Activated naive CD8-positive, alpha-beta T cell treated with anti-CD3 and anti-CD28 coated beads for 36 hours (primary cell): Measurements from ENCODE around the gene DNAH3. TPM values are rescaled to one million over a fixed set of nuclear protein-coding genes. Genes with fewer than 3 reads are reported as not detected.

Source experiments
- DNase-seq: peaks from one replicate; pipeline ENCODE4 v3.0.0; 2021
- H3K27ac Mint-ChIP-seq: one replicate; pipeline ENCODE4 v1.8.0; 2022; ENCODE audit warnings: mild to moderate bottlenecking, moderate library complexity, mixed read lengths
- H3K27me3 Mint-ChIP-seq: one replicate; pipeline ENCODE4 v1.8.0; 2022; ENCODE audit warnings: mild to moderate bottlenecking, mixed read lengths
- H3K36me3 Mint-ChIP-seq: one replicate; pipeline ENCODE4 v1.8.0; 2021; ENCODE audit warnings: mild to moderate bottlenecking, mixed read lengths
- H3K4me1 Mint-ChIP-seq: one replicate; pipeline ENCODE4 v1.8.0; 2021; ENCODE audit warnings: mixed read lengths
- H3K4me3 Mint-ChIP-seq: one replicate; pipeline ENCODE4 v1.8.0; 2022; ENCODE audit warnings: mild to moderate bottlenecking, moderate library complexity, mixed read lengths
- H3K9me3 Mint-ChIP-seq: one replicate; pipeline ENCODE4 v1.8.0; 2022; ENCODE audit warnings: mixed read lengths
- total RNA-seq, 2 experiments: library from RNA; stranded (reverse); gene quantifications; one replicate each; pipeline ENCODE4 v1.2.3, GENCODE V29; 2021

Gene DNAH3
- total RNA-seq, 2 experiments from 2014 or later, result not detected

DNA sequence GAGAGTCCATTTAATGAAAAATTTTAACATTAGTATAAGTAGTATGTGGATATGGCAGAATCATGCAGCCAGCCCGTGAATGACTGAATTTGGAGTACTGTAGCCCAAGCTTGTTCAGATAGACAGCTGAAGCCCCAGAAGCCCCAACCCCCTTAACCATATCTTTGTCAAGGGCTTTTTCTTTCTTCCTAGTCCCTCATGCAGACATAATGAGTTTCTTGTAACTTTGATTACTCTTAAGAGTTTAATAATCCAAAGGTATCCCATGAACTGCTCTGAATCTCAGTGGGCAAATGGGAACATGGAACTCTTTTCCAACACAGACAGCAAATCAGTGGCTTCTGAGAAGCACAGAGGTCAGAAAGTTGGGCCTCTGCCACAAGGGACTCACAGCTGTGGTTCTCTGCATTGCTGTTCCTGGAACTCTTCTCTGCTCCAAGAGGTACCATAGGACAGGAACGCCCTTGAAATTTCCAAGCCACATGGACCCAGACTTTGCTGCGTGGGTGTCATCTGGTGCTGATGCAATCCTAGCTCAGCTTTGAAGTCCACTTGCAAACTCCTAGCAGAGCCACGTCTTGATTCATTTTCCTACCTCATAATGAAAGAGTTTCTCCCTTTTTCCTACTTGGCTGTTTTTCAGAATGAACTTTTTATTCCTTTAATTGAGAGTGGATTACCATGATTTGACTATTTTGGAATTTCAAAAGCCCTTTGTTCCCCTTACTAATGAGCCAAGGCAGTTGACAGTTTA is 232.0 kb downstream of the DNAH3 start:
- peaks cover 20% of the 10 kb centered on the region for H3K36me3 Mint-ChIP-seq
- peak; percentile 14 for DNase-seq
- H3K27ac Mint-ChIP-seq, result peak overlapping the region; percentile 79
- H3K27me3 Mint-ChIP-seq, result no peaks in the 10 kb centered on the region
- no peak overlapping the region for H3K4me3 Mint-ChIP-seq
- no peaks in the 10 kb centered on the region for H3K9me3 Mint-ChIP-seq
- peaks cover 26% of the 10 kb centered on the region for H3K4me1 Mint-ChIP-seq

DNA sequence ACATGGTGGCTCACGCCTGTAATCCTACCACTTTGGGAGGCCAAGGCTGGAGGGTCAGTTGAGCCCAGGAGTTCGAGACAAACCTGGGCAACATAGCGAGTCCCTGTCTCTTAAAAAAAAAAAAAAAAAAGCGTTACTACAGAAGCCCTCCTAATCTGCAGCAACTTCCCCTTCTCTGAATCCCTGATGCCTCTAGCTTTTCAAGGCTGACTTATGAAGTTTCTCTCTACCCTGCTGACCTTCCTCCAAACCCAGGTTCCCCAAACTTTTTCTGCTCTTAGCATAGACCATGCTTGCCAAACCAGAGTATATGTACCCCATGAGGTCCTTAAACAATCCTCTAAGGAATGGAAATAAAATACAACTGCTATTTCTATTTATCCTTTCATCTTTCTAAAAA is 233.7 kb downstream of the DNAH3 start:
- DNase-seq, result no peak
- Mint-ChIP-seq H3K9me3 (no peaks in the 10 kb centered on the region), H3K4me3 (no peak overlapping the region), H3K27ac (no peak overlapping the region), H3K27me3 (no peaks in the 10 kb centered on the region), H3K36me3 (peaks cover 18% of the 10 kb centered on the region), H3K4me1 (peaks cover 29% of the 10 kb centered on the region)

DNA sequence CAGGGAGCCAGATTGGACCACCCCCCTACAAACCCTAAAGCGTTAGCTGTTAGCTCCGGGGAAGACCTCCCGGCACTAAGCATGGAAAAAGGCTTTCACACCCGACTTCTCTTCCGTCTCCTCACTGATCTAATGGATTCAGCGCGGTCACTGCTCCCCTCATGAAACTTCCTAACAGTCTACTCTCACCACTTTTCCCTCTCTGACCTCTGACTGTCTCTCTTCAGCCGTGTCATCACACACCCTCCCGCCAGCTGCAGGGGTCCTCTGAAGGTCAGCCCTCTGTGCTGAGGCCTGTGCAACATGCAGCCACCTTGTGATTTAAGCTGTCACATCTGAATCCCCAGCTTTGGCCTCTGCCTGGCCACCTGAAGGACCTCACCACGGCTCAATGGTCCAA is 234.4 kb downstream of the DNAH3 start:
- DNase-seq, result no peak
- no peaks in the 10 kb centered on the region for H3K9me3 Mint-ChIP-seq
- H3K27ac Mint-ChIP-seq, result no peak overlapping the region
- H3K4me1 Mint-ChIP-seq, result peaks cover 36% of the 10 kb centered on the region
- H3K4me3 Mint-ChIP-seq, result no peak overlapping the region
- peaks cover 18% of the 10 kb centered on the region for H3K36me3 Mint-ChIP-seq
- H3K27me3 Mint-ChIP-seq, result no peaks in the 10 kb centered on the region

DNA sequence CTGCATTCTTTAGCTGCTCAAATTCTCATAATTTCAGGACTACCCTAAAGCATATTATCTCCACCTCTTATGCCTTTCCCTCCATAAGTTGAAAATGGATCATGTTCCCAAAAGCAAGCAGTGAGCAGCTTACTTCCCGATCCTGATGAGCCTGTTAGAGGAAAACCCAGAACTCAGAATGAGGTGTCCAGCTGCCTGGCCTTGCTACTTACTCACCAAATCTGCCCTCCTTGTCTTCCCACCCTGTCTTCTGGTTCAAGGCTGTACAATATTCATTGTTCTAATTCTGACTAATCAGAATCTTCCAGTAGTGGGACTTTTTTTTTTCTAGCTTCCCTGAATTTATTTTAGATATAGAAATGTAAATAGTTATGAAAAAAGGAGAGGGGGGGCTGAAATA is 239.3 kb downstream of the DNAH3 start:
- H3K4me3 Mint-ChIP-seq, result peak overlapping the region; percentile 49
- peak; percentile 10 for DNase-seq

DNA sequence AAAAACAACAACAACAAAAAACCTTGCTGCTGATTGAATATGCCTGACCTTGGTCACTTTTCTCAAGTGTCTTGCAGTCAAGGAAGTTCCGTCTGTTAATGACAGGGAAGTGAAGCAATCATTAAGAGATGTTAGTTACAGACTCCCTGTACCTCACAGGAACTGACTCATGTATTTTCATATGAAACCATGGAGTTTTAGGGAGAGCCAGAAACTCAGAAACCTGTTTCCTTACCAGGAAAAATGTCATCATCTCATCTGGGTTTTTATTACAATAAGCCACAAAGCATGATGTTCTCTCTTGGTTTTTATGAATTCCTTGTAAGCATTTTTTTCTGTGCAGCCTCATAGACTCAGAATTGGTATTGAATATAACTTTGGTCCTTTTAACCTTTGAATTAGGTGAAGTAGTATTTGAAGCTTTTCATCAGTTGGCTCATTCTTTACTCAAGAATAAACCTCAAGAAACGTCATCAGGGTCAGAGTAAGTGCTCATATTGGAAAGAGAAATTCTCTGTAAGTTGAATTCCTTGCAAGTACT is 239.8 kb downstream of the DNAH3 start:
- no peak overlapping the region for H3K4me3 Mint-ChIP-seq
- no peaks in the 10 kb centered on the region for H3K9me3 Mint-ChIP-seq
- no peaks in the 10 kb centered on the region for H3K27me3 Mint-ChIP-seq
- peaks cover 44% of the 10 kb centered on the region for H3K4me1 Mint-ChIP-seq
- H3K36me3 Mint-ChIP-seq, result peaks cover 18% of the 10 kb centered on the region
- H3K27ac Mint-ChIP-seq, result peak overlapping the region; percentile 89
- DNase-seq, result no peak

More for the DNA sequence above, 239.3 kb downstream of the DNAH3 start:
- H3K4me1 Mint-ChIP-seq, result peaks cover 43% of the 10 kb centered on the region
- H3K36me3 Mint-ChIP-seq, result peaks cover 17% of the 10 kb centered on the region
- no peaks in the 10 kb centered on the region for H3K27me3 Mint-ChIP-seq
- peak overlapping the region; percentile 89 for H3K27ac Mint-ChIP-seq
- H3K9me3 Mint-ChIP-seq, result no peaks in the 10 kb centered on the region

DNA sequence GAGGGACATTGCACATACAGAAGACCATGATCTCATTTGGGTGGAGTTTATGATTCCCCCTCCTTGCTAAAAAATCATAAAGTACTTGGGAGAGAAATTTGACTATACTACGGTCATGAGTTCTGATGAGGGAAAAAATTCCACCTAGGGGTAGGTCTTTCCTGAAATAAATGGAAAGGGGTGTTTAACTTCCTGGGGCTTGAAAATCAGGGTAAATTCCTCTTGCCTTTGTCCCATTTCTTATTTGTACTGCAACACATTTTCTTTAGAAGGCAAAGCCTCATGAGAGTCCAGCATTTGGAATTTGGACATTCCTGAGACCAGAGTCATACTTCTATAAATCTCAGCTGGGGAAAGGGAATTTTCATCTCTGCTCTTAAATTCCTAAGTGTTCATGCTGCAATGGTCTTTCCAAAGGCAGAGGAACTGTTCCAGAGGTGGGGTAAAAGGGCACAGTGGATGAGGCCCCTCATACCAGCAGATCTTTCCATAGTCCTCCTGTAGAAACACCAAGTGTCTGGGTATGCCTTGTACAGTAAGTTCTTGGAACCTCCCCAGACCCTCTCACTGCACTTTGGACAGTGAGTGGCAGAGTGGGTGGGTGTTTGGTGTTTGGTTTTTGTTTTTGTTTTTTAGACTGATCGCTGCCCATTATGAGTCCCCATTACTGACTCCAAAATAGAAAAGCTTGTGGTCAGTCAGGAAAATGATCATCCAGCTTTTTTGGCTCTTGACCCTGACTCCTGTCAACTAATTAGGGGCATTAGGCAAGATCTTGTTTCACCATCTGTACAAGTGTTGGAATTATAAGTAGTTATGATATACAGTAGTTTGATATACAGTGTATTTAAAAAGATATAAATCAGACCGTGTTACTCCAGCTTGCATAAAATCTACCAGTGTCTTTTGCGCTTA is 244.0 kb downstream of the DNAH3 start:
- H3K27me3 Mint-ChIP-seq, result no peaks in the 10 kb centered on the region
- peaks cover 46% of the 10 kb centered on the region for H3K36me3 Mint-ChIP-seq
- H3K9me3 Mint-ChIP-seq, result peaks cover 3% of the 10 kb centered on the region
- H3K4me3 Mint-ChIP-seq, result no peak overlapping the region
- no peak for DNase-seq
- peaks cover 65% of the 10 kb centered on the region for H3K4me1 Mint-ChIP-seq
- no peak overlapping the region for H3K27ac Mint-ChIP-seq

DNA sequence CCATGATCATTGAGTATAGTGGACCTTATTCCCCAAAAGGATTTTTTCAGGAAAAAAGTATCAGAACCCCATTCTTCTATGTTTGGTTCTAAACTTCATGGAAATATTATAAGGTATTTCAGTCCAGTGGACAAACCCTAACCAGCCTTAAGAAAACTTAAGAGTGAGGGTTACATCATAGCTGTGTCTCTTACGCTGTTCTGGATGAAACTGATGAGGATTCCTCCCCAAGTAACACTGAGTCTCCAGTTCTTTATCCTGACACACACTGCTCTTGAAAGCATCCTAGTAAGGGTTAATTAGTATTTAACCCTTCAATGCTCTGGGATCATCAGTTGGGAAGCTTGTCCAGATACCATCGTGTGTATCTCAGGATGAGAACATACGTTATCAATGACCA is 245.1 kb downstream of the DNAH3 start:
- Mint-ChIP-seq H3K27me3 (no peaks in the 10 kb centered on the region), H3K4me3 (no peak overlapping the region), H3K27ac (no peak overlapping the region), H3K9me3 (peaks cover 3% of the 10 kb centered on the region), H3K4me1 (peaks cover 60% of the 10 kb centered on the region), H3K36me3 (peaks cover 54% of the 10 kb centered on the region)
- no peak for DNase-seq

DNA sequence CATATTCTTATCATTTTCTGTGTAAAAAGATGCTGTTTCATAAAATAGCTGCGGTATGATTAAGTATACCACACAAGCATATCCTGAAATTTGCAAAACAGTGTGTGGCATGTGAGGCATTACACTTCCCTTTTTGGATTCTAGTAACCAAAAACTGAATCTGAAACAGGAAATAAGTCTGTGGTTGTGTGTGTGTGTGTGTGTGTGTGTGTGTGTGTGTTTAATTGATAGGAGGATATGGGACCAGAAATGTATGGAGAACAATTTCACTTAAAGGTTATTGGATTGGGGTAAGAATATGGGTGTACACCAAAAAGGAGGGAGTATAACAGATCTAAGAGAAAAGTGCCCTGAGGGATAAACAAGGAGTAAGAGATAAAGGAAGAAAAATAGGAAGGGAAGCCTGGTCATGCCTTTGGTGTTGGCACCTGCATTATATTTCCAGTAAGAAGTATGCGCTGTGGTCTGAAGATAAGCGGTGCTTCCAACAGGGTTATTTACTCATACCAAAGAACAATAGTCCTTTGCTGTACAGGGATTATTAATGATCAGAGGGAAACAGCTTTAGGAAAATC is 246.1 kb downstream of the DNAH3 start:
- Mint-ChIP-seq H3K27me3 (no peaks in the 10 kb centered on the region), H3K9me3 (peaks cover 3% of the 10 kb centered on the region), H3K4me3 (peak overlapping the region; percentile 40), H3K27ac (peak overlapping the region; percentile 75), H3K4me1 (peaks cover 51% of the 10 kb centered on the region), H3K36me3 (peaks cover 54% of the 10 kb centered on the region)
- no peak for DNase-seq

DNA sequence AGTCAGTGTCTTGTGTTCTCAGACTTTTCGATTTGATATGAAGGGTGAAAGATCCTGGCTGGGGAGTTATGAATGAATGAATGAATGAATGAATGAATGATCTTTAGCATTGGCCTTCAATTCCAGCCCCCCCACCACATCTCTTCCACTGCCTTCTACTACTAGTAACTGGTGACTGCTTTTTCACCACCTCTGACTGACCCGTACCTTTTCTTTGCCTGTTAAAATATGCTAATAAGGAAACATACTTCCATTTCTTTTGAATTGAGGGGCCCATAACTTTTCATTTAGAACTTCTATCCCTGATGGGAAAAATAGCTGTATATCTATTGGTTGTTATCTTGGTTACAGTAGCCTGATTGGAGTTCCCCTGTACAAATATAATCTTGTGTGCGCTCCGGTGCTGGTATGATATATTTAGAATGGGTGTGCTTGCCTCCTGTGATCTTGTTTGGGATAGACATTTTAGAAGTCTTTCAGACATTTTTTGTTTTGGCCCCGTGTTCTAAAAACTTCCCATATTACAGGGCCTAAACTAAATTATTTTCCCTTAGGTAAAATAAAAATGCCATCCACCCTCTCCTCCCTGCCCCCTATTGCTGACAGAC is 246.6 kb downstream of the DNAH3 start:
- Mint-ChIP-seq H3K27me3 (no peaks in the 10 kb centered on the region), H3K4me1 (peaks cover 52% of the 10 kb centered on the region), H3K9me3 (peaks cover 3% of the 10 kb centered on the region), H3K36me3 (peaks cover 50% of the 10 kb centered on the region), H3K27ac (peak overlapping the region; percentile 75), H3K4me3 (peak overlapping the region; percentile 40)
- DNase-seq, result no peak

DNA sequence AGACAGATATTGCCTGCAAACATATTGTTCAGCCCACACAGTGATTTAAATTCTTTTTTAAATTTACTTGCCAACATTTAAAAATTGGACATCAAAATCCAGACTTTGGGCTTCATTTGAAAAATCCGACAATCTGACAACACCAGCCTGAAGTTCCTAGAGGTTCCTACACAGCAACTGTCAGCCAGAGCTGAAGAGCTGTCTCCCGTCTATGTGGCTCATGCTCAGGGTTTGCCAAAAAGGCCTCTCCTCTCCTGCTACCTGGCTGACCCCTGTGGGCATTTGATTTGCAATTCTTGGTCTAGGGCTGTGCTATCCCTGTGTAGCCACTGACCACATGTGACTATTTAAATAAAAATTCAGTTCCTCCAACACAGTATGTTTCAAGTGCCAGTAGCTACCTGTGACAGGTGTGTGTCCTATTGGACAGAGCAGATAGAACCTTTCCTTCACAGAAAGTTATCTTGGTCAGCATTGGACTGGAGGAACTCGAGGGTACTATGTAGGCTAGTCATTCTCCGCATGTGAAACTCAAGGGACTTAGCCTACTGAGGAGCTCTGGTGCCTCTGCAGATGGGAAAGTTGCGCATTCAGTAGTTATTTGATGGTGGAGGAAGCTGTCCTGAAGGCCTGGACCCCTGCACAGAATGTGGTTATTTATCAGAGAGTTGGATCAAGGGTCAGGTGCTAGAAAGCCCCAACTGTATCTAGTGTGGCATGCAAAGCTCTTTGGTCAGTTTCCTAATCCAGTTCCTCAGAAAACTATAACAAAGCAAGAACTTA is 247.3 kb downstream of the DNAH3 start:
- H3K4me3 Mint-ChIP-seq, result peak overlapping the region; percentile 40
- no peak for DNase-seq
- peaks cover 54% of the 10 kb centered on the region for H3K4me1 Mint-ChIP-seq
- peak overlapping the region; percentile 59 for H3K27ac Mint-ChIP-seq
- no peaks in the 10 kb centered on the region for H3K27me3 Mint-ChIP-seq
- H3K36me3 Mint-ChIP-seq, result peaks cover 50% of the 10 kb centered on the region
- H3K9me3 Mint-ChIP-seq, result peaks cover 3% of the 10 kb centered on the region

DNA sequence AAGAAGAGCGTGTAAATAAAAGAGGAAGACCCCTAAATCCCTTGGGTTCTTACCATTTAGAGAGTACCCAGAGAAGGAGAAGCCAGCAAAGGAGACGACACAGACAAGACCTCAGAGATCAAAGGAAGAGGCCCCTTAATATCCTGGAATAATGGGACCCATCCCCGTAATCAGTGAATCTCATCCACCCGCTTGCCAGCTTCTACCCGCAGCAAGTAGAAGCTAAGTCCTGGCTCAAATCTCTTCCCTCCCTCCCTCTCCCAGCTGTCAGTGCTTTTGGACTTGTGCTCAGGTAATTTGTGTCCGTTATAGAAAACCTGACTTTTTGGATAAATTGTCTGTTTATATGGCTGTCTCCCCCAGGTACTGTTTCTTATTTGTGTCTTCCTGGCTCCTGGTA is 248.2 kb downstream of the DNAH3 start:
- peaks cover 45% of the 10 kb centered on the region for H3K36me3 Mint-ChIP-seq
- peak overlapping the region; percentile 83 for H3K4me3 Mint-ChIP-seq
- H3K27ac Mint-ChIP-seq, result peak overlapping the region; percentile 91
- peaks cover 62% of the 10 kb centered on the region for H3K4me1 Mint-ChIP-seq
- no peak for DNase-seq
- no peaks in the 10 kb centered on the region for H3K27me3 Mint-ChIP-seq
- peaks cover 3% of the 10 kb centered on the region for H3K9me3 Mint-ChIP-seq

DNA sequence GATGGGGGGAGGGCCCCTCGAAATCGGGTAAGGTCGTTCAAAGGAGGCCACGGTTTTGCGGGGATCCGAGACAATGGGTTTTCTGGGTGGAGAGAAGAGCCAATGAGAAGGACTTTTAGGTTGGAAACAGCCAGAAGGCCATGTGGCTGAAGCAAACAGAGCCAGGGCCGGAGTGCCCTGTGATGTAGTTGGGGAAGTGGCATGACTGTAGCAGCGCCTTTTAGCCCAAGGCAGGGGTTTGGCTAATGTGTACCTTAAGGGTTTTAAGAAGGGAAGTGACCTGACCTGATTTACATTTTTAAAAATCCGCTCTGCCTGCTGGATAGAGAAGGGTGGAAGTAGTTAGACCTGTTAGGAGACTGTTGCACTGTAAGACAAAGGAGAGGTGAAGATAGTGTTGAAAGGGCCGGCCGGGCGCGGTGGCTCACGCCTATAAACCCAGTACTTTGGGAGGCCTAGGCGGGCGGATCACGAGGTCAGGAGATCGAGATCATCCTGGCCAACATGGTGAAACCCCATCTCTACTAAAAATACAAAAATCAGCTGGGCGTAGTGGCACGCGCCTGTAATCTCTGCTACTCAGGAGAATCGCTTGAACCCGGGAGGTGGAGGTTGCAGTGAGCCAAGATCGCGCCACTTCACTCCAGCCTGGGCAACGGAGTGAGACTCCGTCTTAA is 249.1 kb downstream of the DNAH3 start:
- H3K4me1 Mint-ChIP-seq, result peaks cover 66% of the 10 kb centered on the region
- peak; percentile 27 for DNase-seq
- H3K9me3 Mint-ChIP-seq, result peaks cover 3% of the 10 kb centered on the region
- H3K27me3 Mint-ChIP-seq, result no peaks in the 10 kb centered on the region
- H3K36me3 Mint-ChIP-seq, result peaks cover 44% of the 10 kb centered on the region
- peak overlapping the region; percentile 91 for H3K27ac Mint-ChIP-seq
- H3K4me3 Mint-ChIP-seq, result peak overlapping the region; percentile 83

DNA sequence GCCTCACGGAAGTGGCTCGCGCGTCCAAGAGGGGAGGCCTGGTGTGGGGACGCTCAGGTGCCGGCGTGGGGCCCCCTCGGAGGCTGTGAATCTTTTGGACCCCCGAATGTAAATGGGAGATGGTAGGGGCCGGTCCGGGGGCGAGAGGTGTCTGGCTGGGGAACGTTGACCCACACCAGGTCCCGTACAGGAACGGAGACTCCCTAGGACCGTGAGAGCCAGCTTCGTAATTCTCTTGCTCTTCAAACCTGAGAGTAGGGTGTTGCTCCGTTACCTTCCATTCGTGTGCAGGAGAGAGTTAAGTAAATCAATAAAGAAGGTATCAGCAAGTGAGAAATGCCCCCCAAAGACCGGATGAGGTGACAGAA is 249.6 kb downstream of the DNAH3 start:
- DNase-seq, result no peak
- peaks cover 66% of the 10 kb centered on the region for H3K4me1 Mint-ChIP-seq
- H3K27ac Mint-ChIP-seq, result peak overlapping the region; percentile 91
- H3K36me3 Mint-ChIP-seq, result peaks cover 39% of the 10 kb centered on the region
- H3K27me3 Mint-ChIP-seq, result no peaks in the 10 kb centered on the region
- peaks cover 3% of the 10 kb centered on the region for H3K9me3 Mint-ChIP-seq
- peak overlapping the region; percentile 83 for H3K4me3 Mint-ChIP-seq
